Fibroblast of villous mesenchyme (primary cell): Measurements from ENCODE around the gene PLB1. TPM values are rescaled to one million over a fixed set of nuclear protein-coding genes. Genes with fewer than 3 reads are reported as not detected.

Source experiments
- DNase-seq: peaks from one replicate; pipeline ENCODE4 v3.0.0-alpha.2; 2010; ENCODE audit warnings: low read depth
- H3K4me3 ChIP-seq: 2 replicates; pipeline ENCODE4 v1.5.1; 2011; ENCODE audit warnings: low read depth, mild to moderate bottlenecking, low read length
- total RNA-seq: library from RNA; depleted of rRNA; stranded (reverse); fragments of >200 nt; gene quantifications from 2 replicates; pipeline ENCODE4 v1.2.3, GENCODE V29; 2012
- TF ChIP-seq, protein P1 (sequence below): IDR thresholded peaks from 2 replicates; pipeline ENCODE4 v1.5.1; 2012; ENCODE audit warnings: low read depth, mild to moderate bottlenecking, low read length; ENCODE audit not compliant: insufficient read depth

PLB1 gene
- total RNA-seq, 1 donor: 3.0 TPM

DNA sequence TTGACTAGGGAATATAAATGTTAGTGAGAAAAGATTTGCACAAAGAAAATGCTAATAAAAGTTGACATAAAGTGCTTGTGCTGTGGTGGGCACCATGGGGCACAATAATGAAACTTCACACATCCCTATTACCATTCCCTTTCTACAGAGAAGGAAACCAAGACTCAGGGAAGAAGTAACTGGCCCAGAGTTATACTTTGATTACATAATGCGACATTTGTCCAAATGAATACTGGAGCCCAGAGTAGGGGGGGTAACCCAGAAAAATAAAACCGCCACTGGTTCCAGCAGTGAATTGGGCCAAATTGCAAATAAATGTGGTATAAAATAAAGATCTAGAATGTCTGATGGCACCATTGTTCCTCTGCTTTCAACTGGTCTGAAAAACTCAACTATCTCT lies 149.7 kb downstream of the PLB1 start:
- TF ChIP-seq, protein P1, sequence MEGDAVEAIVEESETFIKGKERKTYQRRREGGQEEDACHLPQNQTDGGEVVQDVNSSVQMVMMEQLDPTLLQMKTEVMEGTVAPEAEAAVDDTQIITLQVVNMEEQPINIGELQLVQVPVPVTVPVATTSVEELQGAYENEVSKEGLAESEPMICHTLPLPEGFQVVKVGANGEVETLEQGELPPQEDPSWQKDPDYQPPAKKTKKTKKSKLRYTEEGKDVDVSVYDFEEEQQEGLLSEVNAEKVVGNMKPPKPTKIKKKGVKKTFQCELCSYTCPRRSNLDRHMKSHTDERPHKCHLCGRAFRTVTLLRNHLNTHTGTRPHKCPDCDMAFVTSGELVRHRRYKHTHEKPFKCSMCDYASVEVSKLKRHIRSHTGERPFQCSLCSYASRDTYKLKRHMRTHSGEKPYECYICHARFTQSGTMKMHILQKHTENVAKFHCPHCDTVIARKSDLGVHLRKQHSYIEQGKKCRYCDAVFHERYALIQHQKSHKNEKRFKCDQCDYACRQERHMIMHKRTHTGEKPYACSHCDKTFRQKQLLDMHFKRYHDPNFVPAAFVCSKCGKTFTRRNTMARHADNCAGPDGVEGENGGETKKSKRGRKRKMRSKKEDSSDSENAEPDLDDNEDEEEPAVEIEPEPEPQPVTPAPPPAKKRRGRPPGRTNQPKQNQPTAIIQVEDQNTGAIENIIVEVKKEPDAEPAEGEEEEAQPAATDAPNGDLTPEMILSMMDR: no peak
- DNase-seq: no peak
- no peak overlapping the region for H3K4me3 ChIP-seq

DNA sequence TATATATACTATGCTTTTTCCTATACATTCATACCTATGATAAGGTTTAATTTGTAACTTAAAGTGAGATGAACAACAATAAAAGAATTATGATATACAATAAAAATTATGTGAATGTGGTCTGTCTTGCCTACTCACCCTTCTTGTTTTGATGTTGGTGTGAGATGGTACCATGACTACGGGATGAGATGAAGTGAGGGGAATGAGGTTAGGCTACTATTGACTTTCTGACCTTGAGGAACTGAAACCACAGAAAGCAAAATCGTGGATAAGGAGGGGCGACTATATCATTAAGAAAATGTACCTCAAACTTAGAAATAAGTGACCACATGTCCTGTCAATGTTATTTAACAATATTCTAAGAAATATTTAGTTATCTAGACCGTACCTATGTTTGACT lies 151.8 kb downstream of the PLB1 start:
- no peak overlapping the region for H3K4me3 ChIP-seq
- no peak for DNase-seq
- TF ChIP-seq, protein P1: no peak

DNA sequence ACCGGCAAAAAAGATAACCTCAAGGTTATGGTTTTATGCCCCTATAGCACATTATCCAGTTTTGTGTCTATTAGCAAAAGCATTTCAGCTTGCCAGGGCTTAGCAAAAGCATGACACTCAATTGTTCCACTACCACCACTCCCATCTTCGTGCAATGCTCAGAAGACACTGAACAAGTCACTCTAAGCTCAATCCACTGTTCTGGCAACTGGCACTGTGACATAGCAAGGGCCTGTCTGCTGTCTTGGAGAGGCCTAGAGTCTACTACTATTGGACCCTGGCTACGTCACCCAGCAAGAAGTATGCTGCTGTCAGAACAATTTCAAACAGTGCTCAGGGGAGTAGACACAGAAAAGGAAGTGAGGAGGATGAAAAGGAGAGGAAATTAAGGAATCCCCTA lies 152.3 kb downstream of the PLB1 start:
- TF ChIP-seq, protein P1: no peak
- DNase-seq: no peak
- no peak overlapping the region for H3K4me3 ChIP-seq

DNA sequence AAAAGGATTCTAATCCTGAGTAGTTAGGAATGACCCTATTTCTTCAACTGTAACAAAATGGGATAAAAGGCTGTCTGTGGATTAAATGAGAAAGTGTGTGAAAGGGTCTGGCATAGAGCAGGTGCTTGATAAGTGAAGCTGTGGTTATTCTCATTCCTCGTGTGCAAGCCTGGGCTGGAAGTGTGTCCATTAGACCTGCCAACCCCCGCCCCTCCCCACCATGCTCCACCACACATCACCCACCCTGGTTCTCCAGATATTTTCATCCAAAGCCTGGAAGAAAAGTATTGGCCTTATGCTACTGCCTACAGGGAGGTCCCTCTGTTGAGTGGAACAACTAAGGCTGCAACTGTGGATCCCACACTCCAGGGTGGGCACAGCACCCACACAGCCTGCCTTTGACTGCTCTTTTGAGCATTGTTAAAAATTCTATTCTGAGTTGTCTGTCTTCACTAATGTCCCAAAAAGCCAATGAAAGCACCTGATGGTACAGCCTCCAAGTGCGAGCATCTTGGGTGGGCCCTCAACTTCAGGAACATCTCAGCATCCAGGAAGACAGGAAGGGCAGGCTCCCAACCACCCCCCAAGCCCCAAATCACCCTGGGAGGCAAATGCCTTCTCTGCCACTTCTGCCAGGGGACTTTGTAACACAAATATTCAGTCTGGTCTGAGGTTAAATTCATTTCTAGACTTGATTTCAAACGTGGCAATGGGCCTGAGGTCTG lies 153.0 kb downstream of the PLB1 start:
- TF ChIP-seq, protein P1: no peak
- no peak overlapping the region for H3K4me3 ChIP-seq
- no peak for DNase-seq

DNA sequence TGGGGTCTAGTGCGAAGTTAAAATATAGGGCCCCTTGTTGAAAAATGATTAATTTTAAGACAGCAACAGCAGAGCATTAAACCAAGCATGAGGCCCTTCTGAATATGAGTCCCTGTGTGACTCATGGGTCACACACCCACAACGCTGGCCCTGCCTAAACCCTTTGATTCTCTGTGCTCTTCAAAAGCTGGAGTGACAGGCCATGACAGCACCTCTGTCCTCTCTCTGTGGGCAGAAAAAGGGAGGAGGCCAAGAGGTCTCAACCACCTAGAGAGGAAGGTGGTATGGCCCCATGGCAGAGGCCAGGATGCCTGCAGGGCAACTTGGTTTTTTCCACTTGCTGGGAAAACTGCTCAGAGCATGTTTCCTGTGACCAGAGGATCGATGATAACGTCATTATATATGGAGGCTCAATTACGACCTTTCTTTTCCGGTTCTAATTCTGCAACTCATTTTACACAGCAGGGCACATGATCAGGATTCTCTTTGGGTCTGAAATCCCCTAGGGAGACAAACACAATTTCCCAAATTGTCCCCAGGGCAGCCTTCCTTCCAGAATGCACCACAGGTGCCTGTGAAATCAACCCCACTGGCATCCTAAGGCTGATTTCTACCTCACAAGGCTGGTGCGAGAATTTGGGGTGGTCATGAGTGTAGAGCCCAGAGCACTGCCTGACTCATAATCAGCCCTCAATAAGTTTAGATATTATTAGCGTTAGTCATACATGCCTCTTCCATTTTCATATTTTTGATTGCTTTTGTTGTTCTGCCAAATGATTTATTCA lies 153.8 kb downstream of the PLB1 start:
- TF ChIP-seq, protein P1: no peak
- H3K4me3 ChIP-seq: no peak overlapping the region
- no peak for DNase-seq

DNA sequence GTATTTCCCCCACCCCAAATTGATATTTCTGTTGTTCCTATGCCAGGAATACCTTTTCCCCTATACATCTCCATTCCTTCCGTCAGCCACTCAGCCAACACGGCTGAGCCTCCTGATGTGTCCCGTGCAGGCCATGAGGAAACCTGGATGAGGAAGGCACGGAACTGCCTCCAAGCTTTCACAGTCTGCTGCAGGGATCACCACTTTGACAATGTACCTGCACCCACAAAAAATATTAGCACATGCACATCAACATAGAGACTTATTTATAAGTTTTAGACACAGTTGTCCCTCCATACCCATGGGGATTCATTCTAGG lies 154.4 kb downstream of the PLB1 start:
- no peak for DNase-seq
- TF ChIP-seq, protein P1: no peak
- no peak overlapping the region for H3K4me3 ChIP-seq
